Caco-2 (cell line): ENCODE results near the gene STON2. TPM values are rescaled to one million over a fixed set of nuclear protein-coding genes. Genes with fewer than 3 reads are reported as not detected.

Experiments used
- BruUV-seq: library from RNA; stranded (reverse); fragments of 400-500 nt; replicated peaks from 2 replicates; lab custom pipeline; 2021; lab: Mats Ljungman, UMichigan
- CTCF ChIA-PET: fragments of 300-600 bp; sonication (Branson Sonifier 250); formaldehyde crosslinking; loops from one replicate; lab custom pipeline; 2022; ENCODE audit warnings: antibody characterized with exemption; lab: Charles Lee
- POLR2A ChIA-PET: fragments of 300-600 bp; sonication (Branson Sonifier 250); formaldehyde crosslinking; loops from one replicate; lab custom pipeline; 2022; ENCODE audit warnings: antibody characterized with exemption; lab: Charles Lee
- DNase-seq, 2 experiments: peaks; one replicate each; pipeline versions ENCODE4 v3.0.0 to v3.0.0-alpha.2; 2020 to 2022
- H3K27me3 ChIP-seq: replicated peaks from 2 replicates; pipeline ENCODE4 v1.6.0; 2011; ENCODE audit warnings: low read length; ENCODE audit not compliant: control insufficient read depth, insufficient read depth
- H3K36me3 ChIP-seq: 2 replicates; pipeline ENCODE4 v1.5.1; 2011; ENCODE audit warnings: low read length; ENCODE audit not compliant: control insufficient read depth, insufficient read depth
- H3K4me1 ChIP-seq: fragments of 250-450 bp; sonication (Bioruptor Pico); 2 replicates; pipeline ENCODE4 v1.5.1; 2020; ENCODE audit warnings: mild to moderate bottlenecking
- H3K4me3 ChIP-seq: 2 replicates; pipeline ENCODE4 v1.5.1; 2011; ENCODE audit warnings: low read depth, mild to moderate bottlenecking, control low read depth, low read length
- H3K9me3 ChIP-seq: fragments of 250-450 bp; sonication (Bioruptor Pico); 2 replicates; pipeline ENCODE4 v1.5.1; 2020; ENCODE audit warnings: mild to moderate bottlenecking, moderate library complexity
- H3K27ac Mint-ChIP-seq: one replicate; pipeline ENCODE4 v1.8.0; 2022; ENCODE audit warnings: mixed read lengths; ENCODE audit not compliant: unreplicated experiment
- H3K27me3 Mint-ChIP-seq: one replicate; pipeline ENCODE4 v1.8.0; 2022; ENCODE audit warnings: mixed read lengths; ENCODE audit not compliant: insufficient read depth, unreplicated experiment
- H3K36me3 Mint-ChIP-seq: one replicate; pipeline ENCODE4 v1.8.0; 2022; ENCODE audit warnings: mild to moderate bottlenecking, mixed read lengths; ENCODE audit not compliant: insufficient read depth, unreplicated experiment
- H3K4me1 Mint-ChIP-seq: one replicate; pipeline ENCODE4 v1.8.0; 2022; ENCODE audit warnings: low read depth, mixed read lengths; ENCODE audit not compliant: unreplicated experiment
- H3K4me3 Mint-ChIP-seq: one replicate; pipeline ENCODE4 v1.8.0; 2022; ENCODE audit warnings: mild to moderate bottlenecking, moderate library complexity, mixed read lengths; ENCODE audit not compliant: unreplicated experiment
- H3K9me3 Mint-ChIP-seq: one replicate; pipeline ENCODE4 v1.8.0; 2022; ENCODE audit warnings: mixed read lengths; ENCODE audit not compliant: unreplicated experiment
- intact Hi-C: fragments of 100-400 bp; cut with micrococcal nuclease; formaldehyde crosslinking; loops from one replicate; pipeline ENCODE4 v1.10.0; 2022; ENCODE audit not compliant: unreplicated experiment
- total RNA-seq: library from RNA; stranded (reverse); gene quantifications from 2 replicates; pipeline ENCODE4 v1.2.3, GENCODE V29; 2022
- TF ChIP-seq, protein P1 (sequence below), 2 experiments: fragments of 200-600 bp in 1 of 2; IDR thresholded peaks; 1 replicate in 1 of 2; 2 replicates in 1 of 2; pipeline versions ENCODE4 v1.5.1 to v1.8.0; 2011 to 2022; ENCODE audit warnings: antibody characterized with exemption in 1 of 2, control low read depth in 1 of 2, inconsistent platforms in 1 of 2, low read depth in 1 of 2, low read length in 1 of 2, mild to moderate bottlenecking in 1 of 2, moderate library complexity in 1 of 2; ENCODE audit not compliant: insufficient read depth in 1 of 2, severe bottlenecking in 1 of 2, unreplicated experiment in 1 of 2

Gene STON2
- total RNA-seq, 1 experiment from 2014 or later: 43.5 TPM

DNA sequence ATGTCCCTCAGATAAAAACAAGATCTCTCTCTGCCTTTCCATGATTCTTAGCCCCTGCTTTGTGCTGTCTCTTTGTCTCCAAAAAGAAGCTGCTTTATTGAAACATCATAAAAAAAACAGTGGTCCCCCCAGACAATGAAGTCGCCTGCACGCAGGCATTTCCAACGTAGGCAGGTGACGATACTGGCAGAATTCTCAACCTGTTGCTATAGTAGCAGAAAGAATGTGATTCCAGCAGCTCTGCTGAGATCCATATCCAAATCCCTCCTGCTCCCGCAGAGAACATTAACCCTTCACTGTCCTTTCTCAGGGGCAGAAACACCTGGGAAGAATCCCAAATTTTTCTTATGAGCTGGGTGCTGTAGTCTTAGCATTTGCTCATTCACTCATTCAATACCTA lies 84.8 kb downstream of the STON2 start:
- Mint-ChIP-seq H3K9me3 (no peaks in the 10 kb centered on the region), H3K4me1 (peaks cover 27% of the 10 kb centered on the region), H3K27ac (peak overlapping the region; percentile 52), H3K27me3 (no peaks in the 10 kb centered on the region), H3K36me3 (no peaks in the 10 kb centered on the region), H3K4me3 (no peak overlapping the region)
- TF ChIP-seq, protein P1, sequence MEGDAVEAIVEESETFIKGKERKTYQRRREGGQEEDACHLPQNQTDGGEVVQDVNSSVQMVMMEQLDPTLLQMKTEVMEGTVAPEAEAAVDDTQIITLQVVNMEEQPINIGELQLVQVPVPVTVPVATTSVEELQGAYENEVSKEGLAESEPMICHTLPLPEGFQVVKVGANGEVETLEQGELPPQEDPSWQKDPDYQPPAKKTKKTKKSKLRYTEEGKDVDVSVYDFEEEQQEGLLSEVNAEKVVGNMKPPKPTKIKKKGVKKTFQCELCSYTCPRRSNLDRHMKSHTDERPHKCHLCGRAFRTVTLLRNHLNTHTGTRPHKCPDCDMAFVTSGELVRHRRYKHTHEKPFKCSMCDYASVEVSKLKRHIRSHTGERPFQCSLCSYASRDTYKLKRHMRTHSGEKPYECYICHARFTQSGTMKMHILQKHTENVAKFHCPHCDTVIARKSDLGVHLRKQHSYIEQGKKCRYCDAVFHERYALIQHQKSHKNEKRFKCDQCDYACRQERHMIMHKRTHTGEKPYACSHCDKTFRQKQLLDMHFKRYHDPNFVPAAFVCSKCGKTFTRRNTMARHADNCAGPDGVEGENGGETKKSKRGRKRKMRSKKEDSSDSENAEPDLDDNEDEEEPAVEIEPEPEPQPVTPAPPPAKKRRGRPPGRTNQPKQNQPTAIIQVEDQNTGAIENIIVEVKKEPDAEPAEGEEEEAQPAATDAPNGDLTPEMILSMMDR (IDR thresholded peaks at IDR 0.05; ENCODE audit: insufficient read depth in 1 of 2, low read depth in 1 of 2, low read length in 1 of 2, severe bottlenecking in 1 of 2, unreplicated experiment in 1 of 2): no peak
- intact Hi-C loops: no loop called here
- Histone ChIP-seq H3K36me3 (no peaks in the 10 kb centered on the region; the same call in 1 of the 2 replicates), H3K4me1 (peaks cover 20% of the 10 kb centered on the region), H3K27me3 (no peaks in the 10 kb centered on the region), H3K9me3 (no peaks in the 10 kb centered on the region), H3K4me3 (no peak overlapping the region)
- CTCF ChIA-PET: no interaction called here
- POLR2A ChIA-PET: no interaction called here
- DNase-seq: peak in 1 of 2 experiments; percentile 13
- BruUV-seq: no TSS peak

DNA sequence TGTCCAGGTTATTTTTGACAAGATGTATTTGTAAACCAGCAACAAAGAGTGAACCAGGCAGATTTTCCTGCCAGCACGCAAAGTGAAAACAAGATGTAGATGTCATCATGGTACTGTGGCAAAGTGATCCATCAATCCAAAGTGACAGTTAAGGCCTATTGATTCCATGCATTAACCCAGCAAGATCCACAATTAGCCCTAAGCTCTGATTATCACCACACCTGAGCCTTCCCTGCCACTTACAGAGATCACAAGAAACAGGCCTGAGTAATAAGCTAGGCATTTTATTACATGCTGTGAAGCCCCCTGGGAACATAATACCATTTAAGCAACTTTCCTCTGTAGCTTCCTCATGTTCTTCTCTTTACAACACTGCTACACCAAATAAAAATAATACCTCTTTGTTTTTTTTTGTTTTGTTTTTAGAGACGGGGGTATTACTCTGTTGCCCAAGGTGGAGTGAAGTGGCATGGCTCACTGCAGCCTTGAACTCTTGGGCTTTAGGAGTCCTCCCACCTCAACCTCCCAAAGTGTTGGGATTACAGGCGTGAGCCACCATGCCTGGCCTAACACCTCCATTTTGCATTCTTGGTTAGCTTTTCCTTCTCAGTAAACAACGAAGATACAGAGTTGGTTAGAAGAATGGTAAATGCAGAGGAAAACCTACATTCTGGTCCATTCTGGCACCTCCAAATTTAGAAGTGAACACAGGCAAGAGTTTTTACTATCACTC lies 85.5 kb downstream of the STON2 start:
- H3K36me3 ChIP-seq: no peaks in the 10 kb centered on the region; the same call in 1 of the 2 replicates
- H3K4me3 ChIP-seq: no peak overlapping the region
- no TSS peak for BruUV-seq
- CTCF ChIA-PET: interaction anchor here (0.6 kb wide), 1 partner anchor 31 kb away, joined by 3 read pairs; no protein-coding TSS in a partner anchor
- H3K4me1 ChIP-seq: peaks cover 15% of the 10 kb centered on the region; the same call in 1 of the 2 replicates
- peak overlapping the region; percentile 52 for H3K27ac Mint-ChIP-seq
- H3K27me3 Mint-ChIP-seq: no peaks in the 10 kb centered on the region
- POLR2A ChIA-PET: no interaction called here
- H3K9me3 Mint-ChIP-seq: no peaks in the 10 kb centered on the region
- TF ChIP-seq, protein P1 (IDR thresholded peaks at IDR 0.05; ENCODE audit: insufficient read depth in 1 of 2, low read depth in 1 of 2, low read length in 1 of 2, severe bottlenecking in 1 of 2, unreplicated experiment in 1 of 2): no peak
- DNase-seq: no peak
- no peak overlapping the region for H3K4me3 Mint-ChIP-seq
- H3K9me3 ChIP-seq: no peaks in the 10 kb centered on the region
- peaks cover 21% of the 10 kb centered on the region for H3K4me1 Mint-ChIP-seq
- H3K27me3 ChIP-seq: no peaks in the 10 kb centered on the region
- no peaks in the 10 kb centered on the region for H3K36me3 Mint-ChIP-seq
- intact Hi-C loops: no loop called here

DNA sequence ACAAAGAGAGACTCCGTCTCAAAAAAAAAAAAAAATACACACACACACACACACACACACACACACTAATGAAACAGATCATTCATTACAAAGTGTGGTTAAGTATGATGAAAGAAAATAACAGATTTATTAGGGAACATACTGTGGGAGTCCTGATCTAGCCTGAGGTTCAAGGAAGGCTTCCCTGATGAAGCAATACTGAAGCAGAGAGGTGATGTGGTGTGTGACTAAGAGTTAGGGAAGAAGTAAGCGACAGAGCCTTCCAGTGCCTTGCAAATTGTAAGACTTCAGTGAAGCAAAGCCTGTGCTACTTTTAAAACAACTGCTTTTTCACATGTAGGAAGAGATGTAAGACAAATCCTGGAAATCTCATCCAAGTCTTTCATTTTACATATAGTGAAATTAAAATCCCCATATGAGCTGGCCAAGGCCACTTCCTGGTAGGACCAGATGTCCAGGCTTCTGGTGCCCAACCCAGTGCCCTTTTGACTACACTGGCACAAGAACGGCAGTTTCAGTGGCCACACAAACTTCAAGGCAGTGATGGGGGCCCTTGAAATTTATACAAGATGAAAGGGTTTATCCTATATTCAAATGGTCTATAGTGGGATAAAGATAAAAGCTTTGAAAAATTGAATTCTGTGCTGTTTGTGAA lies 86.2 kb downstream of the STON2 start:
- BruUV-seq: no TSS peak
- no peaks in the 10 kb centered on the region for H3K36me3 Mint-ChIP-seq
- no peak overlapping the region for H3K27ac Mint-ChIP-seq
- ChIA-PET POLR2A (no interaction called here), CTCF (interaction anchor here (0.6 kb wide), 1 partner anchor 31 kb away, joined by 3 read pairs; no protein-coding TSS in a partner anchor)
- H3K4me1 Mint-ChIP-seq: peaks cover 21% of the 10 kb centered on the region
- peaks cover 10% of the 10 kb centered on the region; the same call in 1 of the 2 replicates for H3K4me1 ChIP-seq
- no peaks in the 10 kb centered on the region for H3K9me3 Mint-ChIP-seq
- no peak overlapping the region for H3K4me3 Mint-ChIP-seq
- no peaks in the 10 kb centered on the region for H3K27me3 Mint-ChIP-seq
- DNase-seq: no peak
- TF ChIP-seq, protein P1 (IDR thresholded peaks at IDR 0.05; ENCODE audit: insufficient read depth in 1 of 2, low read depth in 1 of 2, low read length in 1 of 2, severe bottlenecking in 1 of 2, unreplicated experiment in 1 of 2): no peak
- H3K36me3 ChIP-seq: no peaks in the 10 kb centered on the region; the same call in 1 of the 2 replicates
- H3K27me3 ChIP-seq: no peaks in the 10 kb centered on the region
- H3K4me3 ChIP-seq: no peak overlapping the region
- intact Hi-C loops: no loop called here
- H3K9me3 ChIP-seq: no peaks in the 10 kb centered on the region
